ENCODE results near the gene LACTB. TPM values are rescaled to one million over a fixed set of nuclear protein-coding genes. Genes with fewer than 3 reads are reported as not detected.

LACTB gene
- total RNA-seq, 1 donor = 26.1 TPM

DNA sequence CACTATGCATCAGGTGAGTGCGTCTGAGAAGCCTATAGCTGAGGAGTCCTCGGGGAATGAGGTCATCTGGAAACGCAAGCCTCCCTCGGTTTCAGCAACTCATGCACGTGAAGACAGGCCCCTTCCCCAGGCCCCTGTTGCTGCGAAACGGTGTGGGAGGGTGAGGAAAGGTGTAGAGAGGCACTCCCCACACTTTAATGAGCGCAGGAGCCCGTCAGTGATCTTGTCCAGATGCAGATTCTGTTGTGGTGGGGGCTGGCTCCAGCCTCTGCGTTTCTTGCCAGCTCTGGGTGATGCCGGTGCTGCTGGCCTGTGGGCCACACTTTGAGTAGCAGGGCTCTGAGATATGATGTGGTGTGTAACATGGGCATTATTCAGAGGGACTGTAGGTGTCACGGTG lies 38.6 kb upstream of the LACTB start:
- H3K4me3 ChIP-seq (ENCODE audit: low read depth, low read length) = no peak overlapping the region
- TF ChIP-seq, protein P1, sequence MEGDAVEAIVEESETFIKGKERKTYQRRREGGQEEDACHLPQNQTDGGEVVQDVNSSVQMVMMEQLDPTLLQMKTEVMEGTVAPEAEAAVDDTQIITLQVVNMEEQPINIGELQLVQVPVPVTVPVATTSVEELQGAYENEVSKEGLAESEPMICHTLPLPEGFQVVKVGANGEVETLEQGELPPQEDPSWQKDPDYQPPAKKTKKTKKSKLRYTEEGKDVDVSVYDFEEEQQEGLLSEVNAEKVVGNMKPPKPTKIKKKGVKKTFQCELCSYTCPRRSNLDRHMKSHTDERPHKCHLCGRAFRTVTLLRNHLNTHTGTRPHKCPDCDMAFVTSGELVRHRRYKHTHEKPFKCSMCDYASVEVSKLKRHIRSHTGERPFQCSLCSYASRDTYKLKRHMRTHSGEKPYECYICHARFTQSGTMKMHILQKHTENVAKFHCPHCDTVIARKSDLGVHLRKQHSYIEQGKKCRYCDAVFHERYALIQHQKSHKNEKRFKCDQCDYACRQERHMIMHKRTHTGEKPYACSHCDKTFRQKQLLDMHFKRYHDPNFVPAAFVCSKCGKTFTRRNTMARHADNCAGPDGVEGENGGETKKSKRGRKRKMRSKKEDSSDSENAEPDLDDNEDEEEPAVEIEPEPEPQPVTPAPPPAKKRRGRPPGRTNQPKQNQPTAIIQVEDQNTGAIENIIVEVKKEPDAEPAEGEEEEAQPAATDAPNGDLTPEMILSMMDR (IDR thresholded peaks at IDR 0.05; ENCODE audit: insufficient read depth, low read length) = no peak
- no peak for DNase-seq (ENCODE audit: low read depth)

DNA sequence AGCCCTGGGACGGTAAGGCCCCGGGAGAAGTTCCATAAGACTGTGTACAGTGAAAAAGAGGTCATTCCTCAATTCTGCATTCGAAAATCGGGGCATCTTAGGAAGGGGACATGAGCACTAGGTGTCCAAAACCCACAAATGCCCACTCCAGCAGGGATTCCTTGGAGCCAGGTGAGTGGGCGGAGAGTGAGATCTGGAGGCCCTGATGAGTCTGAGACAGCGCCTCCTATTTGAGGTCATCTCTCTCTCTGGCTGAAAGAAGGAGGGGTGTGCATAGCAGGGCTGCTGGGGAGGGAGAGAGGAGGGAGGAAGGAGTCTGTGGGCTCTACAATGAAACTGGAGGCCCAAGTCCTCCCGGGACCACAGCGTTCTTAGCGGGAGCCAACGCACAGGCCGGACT lies 38.1 kb upstream of the LACTB start:
- H3K4me3 ChIP-seq (ENCODE audit: low read depth, low read length) = no peak overlapping the region
- TF ChIP-seq, protein P1 (IDR thresholded peaks at IDR 0.05; ENCODE audit: insufficient read depth, low read length) = no peak
- DNase-seq (ENCODE audit: low read depth) = no peak

- no peak overlapping the region for H3K4me3 ChIP-seq (ENCODE audit: low read depth, low read length)
- TF ChIP-seq, protein P1 (IDR thresholded peaks at IDR 0.05; ENCODE audit: insufficient read depth, low read length) = no peak
- DNase-seq (ENCODE audit: low read depth) = no peak
Observed at GRCh38 chr15:63084806-63085205, 36.9 kb upstream of the LACTB start.

DNA sequence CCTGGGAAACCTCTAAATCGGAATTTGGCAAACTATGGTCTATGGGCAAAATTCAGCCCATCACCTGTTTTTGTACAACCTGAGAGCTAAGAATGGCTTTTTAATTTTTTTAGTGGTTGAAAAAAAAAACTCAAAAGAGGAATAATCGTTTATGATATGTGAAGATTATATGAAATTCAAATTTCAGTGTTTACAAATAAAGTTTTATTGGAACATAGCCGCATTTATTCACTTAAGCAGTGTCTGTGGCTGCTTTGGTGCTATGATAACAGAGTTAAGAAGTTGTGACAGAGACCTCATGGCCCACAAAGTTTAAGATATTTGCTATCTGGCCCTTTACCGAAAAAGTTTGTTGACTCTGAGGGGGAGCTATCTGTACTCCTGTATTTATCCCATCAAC lies 36.4 kb upstream of the LACTB start:
- H3K4me3 ChIP-seq (ENCODE audit: low read depth, low read length) = no peak overlapping the region
- TF ChIP-seq, protein P1 (IDR thresholded peaks at IDR 0.05; ENCODE audit: insufficient read depth, low read length) = no peak
- DNase-seq (ENCODE audit: low read depth) = no peak

DNA sequence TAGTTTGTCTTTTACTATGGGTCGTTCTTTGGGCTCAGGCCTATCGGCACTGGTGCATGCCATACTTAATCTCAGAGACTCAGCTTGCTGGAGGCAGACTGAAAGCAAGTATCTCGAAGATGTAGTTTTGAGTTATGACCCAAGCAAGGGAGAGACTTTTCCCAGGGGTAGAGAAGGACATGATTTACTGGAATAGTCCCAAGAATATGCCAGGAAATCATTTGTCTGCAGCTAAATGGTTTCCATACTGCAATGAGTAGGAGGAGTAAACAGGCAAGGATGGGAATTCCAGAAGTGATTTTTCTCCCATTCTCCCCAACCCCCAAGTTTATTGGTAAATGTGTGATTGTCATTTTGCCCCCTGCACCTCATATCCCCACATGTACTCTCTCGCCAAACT lies 35.4 kb upstream of the LACTB start:
- DNase-seq (ENCODE audit: low read depth) = no peak
- H3K4me3 ChIP-seq (ENCODE audit: low read depth, low read length) = no peak overlapping the region
- TF ChIP-seq, protein P1 (IDR thresholded peaks at IDR 0.05; ENCODE audit: insufficient read depth, low read length) = no peak

GRCh38 chr15:63086947-63087346 lies 34.7 kb upstream of the LACTB start:
- H3K4me3 ChIP-seq (ENCODE audit: low read depth, low read length) = no peak overlapping the region
- TF ChIP-seq, protein P1 (IDR thresholded peaks at IDR 0.05; ENCODE audit: insufficient read depth, low read length) = no peak
- DNase-seq (ENCODE audit: low read depth) = no peak

GRCh38 chr15:63088533-63089245 lies 33.0 kb upstream of the LACTB start:
- TF ChIP-seq, protein P1 (IDR thresholded peaks at IDR 0.05; ENCODE audit: insufficient read depth, low read length) = no peak
- H3K4me3 ChIP-seq (ENCODE audit: low read depth, low read length) = no peak overlapping the region
- no peak for DNase-seq (ENCODE audit: low read depth)
